ENCODE measurements around the gene STK40.

DNA sequence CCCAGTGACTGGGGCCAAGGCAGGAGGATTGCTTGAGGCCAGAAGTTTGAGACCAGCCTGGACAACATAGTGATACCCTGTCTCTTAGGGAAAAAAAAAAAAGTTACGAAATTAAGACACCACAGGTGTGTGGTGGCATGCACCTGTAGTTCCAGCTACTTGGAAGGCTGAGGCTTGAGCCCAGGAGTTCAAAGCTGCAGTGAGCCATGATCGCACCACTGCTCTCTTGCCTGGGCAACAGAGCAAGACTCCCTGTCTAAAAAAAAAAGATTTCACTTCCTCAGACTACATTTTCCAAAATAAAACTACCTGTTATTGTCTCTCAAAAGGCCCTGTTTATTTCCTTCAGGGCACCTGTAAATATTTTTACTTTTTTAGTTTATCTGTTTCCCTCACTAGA is 4.7 kb upstream of the STK40 start:
- TF ChIP-seq CTCF (conservative IDR thresholded peaks at IDR 0.05; ENCODE audit: low read depth, low read length) (no peak), EZH2phosphoT487 (IDR thresholded peaks at IDR 0.05; ENCODE audit: borderline replicate concordance, low read length) (no peak)

Measured in PC-3 (cell line).